ENCODE results near the gene CNNM3.
"Not testable (repeated sequence)": the region's sequence is repeated elsewhere in the genome, so short reads cannot be mapped to it uniquely, and the experiment has no call there.

Gene CNNM3

DNA sequence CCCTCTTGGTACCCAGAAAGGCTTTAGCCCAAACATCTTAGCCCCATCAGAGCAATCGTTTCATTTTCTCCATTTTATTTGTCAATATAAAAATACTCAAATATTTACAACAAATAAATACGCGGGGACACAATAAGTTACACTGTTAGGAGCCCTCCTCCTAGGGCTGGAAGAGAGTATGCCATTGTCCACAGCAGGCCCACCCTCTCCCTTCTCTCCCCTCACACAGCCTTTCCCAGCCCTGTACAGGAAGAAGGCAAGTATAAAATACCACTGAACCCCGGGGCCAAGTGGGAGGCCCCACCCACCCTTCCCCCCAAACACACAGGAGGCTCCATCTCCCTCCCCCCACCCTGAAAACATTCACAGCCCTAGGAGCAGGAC lies 43.6 kb downstream of the CNNM3 start:
- Histone ChIP-seq H3K4me1 (ENCODE audit: control insufficient read depth in 1 of 2, insufficient read depth in 2 of 2, low read length in 2 of 2) (peaks cover 8 to 17% of the 10 kb centered on the region in 2 experiments), H3K18ac (ENCODE audit: low read length) (no peak overlapping the region), H2BK12ac (ENCODE audit: low read length) (no peak overlapping the region), H4K8ac (ENCODE audit: low read depth, low read length) (no peak overlapping the region), H3K4me3 (ENCODE audit: low read depth, low read length) (no peak overlapping the region), H3K14ac (ENCODE audit: low read length) (no peak overlapping the region), H3K9me3 (ENCODE audit: insufficient read depth, low read depth, low read length) (no peaks in the 10 kb centered on the region), H2BK5ac (ENCODE audit: low read depth, low read length, poor library complexity) (no peak overlapping the region), H3K9ac (ENCODE audit: low read length) (no peak overlapping the region), H3K27me3 (ENCODE audit: insufficient read depth, low read length) (no peaks in the 10 kb centered on the region), H3K4me2 (ENCODE audit: low read length) (no peak overlapping the region), H2AFZ (ENCODE audit: insufficient read depth, low read length, poor library complexity) (no peak overlapping the region), H3K36me3 (ENCODE audit: control insufficient read depth in 1 of 2, insufficient read depth in 2 of 2, low read length in 2 of 2) (peaks cover 43 to 46% of the 10 kb centered on the region in 2 experiments), H2AK5ac (ENCODE audit: low read length) (no peak overlapping the region), H3K23ac (ENCODE audit: low read length) (no peak overlapping the region), H3K4ac (ENCODE audit: low read depth, low read length) (no peak overlapping the region), H2BK120ac (ENCODE audit: insufficient read depth, low read length, poor library complexity) (no peak overlapping the region), H4K12ac (ENCODE audit: low read depth, low read length) (no peak overlapping the region), H4K91ac (ENCODE audit: low read depth, low read length) (no peak overlapping the region), H3K27ac (ENCODE audit: low read depth, low read length) (peak overlapping the region; percentile 79), H3K79me2 (ENCODE audit: control insufficient read depth, insufficient read depth, low read length, poor library complexity) (peaks cover 5% of the 10 kb centered on the region), H3K79me1 (ENCODE audit: low read length) (peaks cover 6% of the 10 kb centered on the region)
- 100% methylated on average over 3 of the region's 4 CpGs for WGBS (ENCODE audit: extremely low coverage, insufficient coverage, insufficient read length)
- DNase-seq: no peak

DNA sequence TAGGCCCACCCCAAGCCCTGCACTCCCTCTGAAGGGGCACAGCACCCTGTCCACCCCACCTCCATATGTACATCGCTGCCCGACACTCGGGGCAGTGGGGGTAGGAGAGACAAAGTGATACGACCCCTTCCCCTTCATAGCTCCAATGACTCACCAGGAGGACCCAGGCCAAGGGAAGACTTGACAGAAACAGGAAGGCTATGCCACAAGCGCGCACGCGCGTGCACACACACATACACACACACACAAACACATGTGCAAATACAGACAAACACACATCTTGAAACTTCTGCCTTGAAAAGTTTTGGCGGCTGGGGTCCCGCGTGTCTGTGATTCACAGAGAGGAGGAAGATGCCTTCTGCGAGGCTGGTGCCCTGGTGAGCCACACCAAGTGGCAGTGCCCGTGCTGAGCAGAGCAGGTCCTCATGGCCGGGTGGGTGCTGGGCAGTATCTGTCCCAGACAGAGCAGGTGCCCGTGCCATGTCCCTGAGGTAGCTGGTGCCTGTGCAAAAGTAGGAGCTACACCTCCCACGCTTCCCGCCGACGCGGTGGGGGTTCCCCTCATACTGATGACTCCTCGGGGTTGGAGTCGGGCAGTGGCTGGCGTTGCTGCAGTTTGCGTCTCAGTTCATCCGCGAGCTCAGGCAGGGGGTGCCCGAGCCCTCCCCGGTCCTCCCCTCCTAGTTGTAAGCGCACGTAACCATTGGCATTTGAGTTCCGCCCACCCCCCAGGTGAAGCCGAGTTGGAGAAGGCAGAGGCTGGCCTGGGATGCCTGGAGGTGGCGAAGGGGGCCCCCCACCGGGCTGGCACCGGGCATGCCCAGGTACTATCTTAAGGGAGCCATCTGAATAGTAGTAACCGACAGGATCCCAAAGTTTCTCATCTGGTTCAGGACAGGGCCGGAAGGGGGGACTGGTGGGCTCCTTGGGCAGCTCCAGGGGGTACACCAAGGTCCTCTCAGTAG lies 44.3 kb downstream of the CNNM3 start:
- Histone ChIP-seq H4K91ac (ENCODE audit: low read depth, low read length) (no peak overlapping the region), H2BK120ac (ENCODE audit: insufficient read depth, low read length, poor library complexity) (no peak overlapping the region), H3K4me2 (ENCODE audit: low read length) (no peak overlapping the region), H3K14ac (ENCODE audit: low read length) (no peak overlapping the region), H4K12ac (ENCODE audit: low read depth, low read length) (no peak overlapping the region), H3K4me3 (ENCODE audit: low read depth, low read length) (no peak overlapping the region), H2BK5ac (ENCODE audit: low read depth, low read length, poor library complexity) (no peak overlapping the region), H3K9me3 (ENCODE audit: insufficient read depth, low read depth, low read length) (no peaks in the 10 kb centered on the region), H3K27me3 (ENCODE audit: insufficient read depth, low read length) (no peaks in the 10 kb centered on the region), H2BK12ac (ENCODE audit: low read length) (no peak overlapping the region), H3K79me2 (ENCODE audit: control insufficient read depth, insufficient read depth, low read length, poor library complexity) (peaks cover 5% of the 10 kb centered on the region), H2AK5ac (ENCODE audit: low read length) (no peak overlapping the region), H3K4ac (ENCODE audit: low read depth, low read length) (no peak overlapping the region), H3K23ac (ENCODE audit: low read length) (no peak overlapping the region), H3K36me3 (ENCODE audit: control insufficient read depth in 1 of 2, insufficient read depth in 2 of 2, low read length in 2 of 2) (peaks cover 49 to 53% of the 10 kb centered on the region in 2 experiments), H4K8ac (ENCODE audit: low read depth, low read length) (no peak overlapping the region), H3K27ac (ENCODE audit: low read depth, low read length) (no peak overlapping the region), H3K18ac (ENCODE audit: low read length) (peak overlapping the region; percentile 16), H2AFZ (ENCODE audit: insufficient read depth, low read length, poor library complexity) (no peak overlapping the region), H3K79me1 (ENCODE audit: low read length) (peaks cover 6% of the 10 kb centered on the region), H3K9ac (ENCODE audit: low read length) (no peak overlapping the region), H3K4me1 (ENCODE audit: control insufficient read depth in 1 of 2, insufficient read depth in 2 of 2, low read length in 2 of 2) (peaks cover 8 to 17% of the 10 kb centered on the region in 2 experiments)
- no CpG with 5 or more reads among the region's 38 CpGs for WGBS (ENCODE audit: extremely low coverage, insufficient coverage, insufficient read length)
- peak in 1 of 2 donors; percentile 29 for DNase-seq

DNA sequence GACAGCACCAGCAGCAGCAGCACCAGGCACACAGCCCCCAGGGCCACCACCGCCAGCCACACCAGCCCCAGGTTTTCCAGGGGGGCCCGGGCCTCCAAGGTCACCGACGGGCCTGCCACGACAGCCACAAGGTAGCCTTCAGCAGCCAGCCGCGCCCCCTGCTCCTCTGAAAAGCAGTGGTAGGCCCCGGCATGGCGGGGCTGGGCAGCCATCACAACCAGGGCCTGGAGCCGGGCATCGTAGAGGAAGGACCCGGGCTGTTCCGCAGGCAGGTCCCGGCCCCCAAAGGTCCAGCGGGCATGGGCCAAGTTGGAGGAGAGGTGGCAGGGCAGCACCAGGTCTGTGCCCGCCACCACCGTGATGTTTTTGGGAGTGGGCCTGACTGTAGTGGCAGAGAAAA lies 45.0 kb downstream of the CNNM3 start:
- H3K4ac ChIP-seq (ENCODE audit: low read depth, low read length): no peak overlapping the region
- H4K8ac ChIP-seq (ENCODE audit: low read depth, low read length): no peak overlapping the region
- H3K27ac ChIP-seq (ENCODE audit: low read depth, low read length): no peak overlapping the region
- H3K9me3 ChIP-seq (ENCODE audit: insufficient read depth, low read depth, low read length): no peaks in the 10 kb centered on the region
- WGBS (ENCODE audit: extremely low coverage, insufficient coverage, insufficient read length): no CpG with 5 or more reads among the region's 17 CpGs
- H3K4me3 ChIP-seq (ENCODE audit: low read depth, low read length): no peak overlapping the region
- H3K79me1 ChIP-seq (ENCODE audit: low read length): peaks cover 6% of the 10 kb centered on the region
- DNase-seq: no peak
- no peak overlapping the region for H2BK5ac ChIP-seq (ENCODE audit: low read depth, low read length, poor library complexity)
- H3K36me3 ChIP-seq (ENCODE audit: control insufficient read depth in 1 of 2, insufficient read depth in 2 of 2, low read length in 2 of 2): peaks cover 57 to 60% of the 10 kb centered on the region in 2 experiments
- H2BK120ac ChIP-seq (ENCODE audit: insufficient read depth, low read length, poor library complexity): no peak overlapping the region
- H3K4me1 ChIP-seq (ENCODE audit: control insufficient read depth in 1 of 2, insufficient read depth in 2 of 2, low read length in 2 of 2): peaks cover 11 to 17% of the 10 kb centered on the region in 2 experiments
- no peak overlapping the region for H3K14ac ChIP-seq (ENCODE audit: low read length)
- no peak overlapping the region for H2AK5ac ChIP-seq (ENCODE audit: low read length)
- no peak overlapping the region for H3K9ac ChIP-seq (ENCODE audit: low read length)
- H3K23ac ChIP-seq (ENCODE audit: low read length): no peak overlapping the region
- H2AFZ ChIP-seq (ENCODE audit: insufficient read depth, low read length, poor library complexity): no peak overlapping the region
- no peak overlapping the region for H3K18ac ChIP-seq (ENCODE audit: low read length)
- peaks cover 8% of the 10 kb centered on the region for H3K79me2 ChIP-seq (ENCODE audit: control insufficient read depth, insufficient read depth, low read length, poor library complexity)
- no peak overlapping the region for H4K12ac ChIP-seq (ENCODE audit: low read depth, low read length)
- no peak overlapping the region for H3K4me2 ChIP-seq (ENCODE audit: low read length)
- H4K91ac ChIP-seq (ENCODE audit: low read depth, low read length): no peak overlapping the region
- H3K27me3 ChIP-seq (ENCODE audit: insufficient read depth, low read length): no peaks in the 10 kb centered on the region
- H2BK12ac ChIP-seq (ENCODE audit: low read length): no peak overlapping the region

DNA sequence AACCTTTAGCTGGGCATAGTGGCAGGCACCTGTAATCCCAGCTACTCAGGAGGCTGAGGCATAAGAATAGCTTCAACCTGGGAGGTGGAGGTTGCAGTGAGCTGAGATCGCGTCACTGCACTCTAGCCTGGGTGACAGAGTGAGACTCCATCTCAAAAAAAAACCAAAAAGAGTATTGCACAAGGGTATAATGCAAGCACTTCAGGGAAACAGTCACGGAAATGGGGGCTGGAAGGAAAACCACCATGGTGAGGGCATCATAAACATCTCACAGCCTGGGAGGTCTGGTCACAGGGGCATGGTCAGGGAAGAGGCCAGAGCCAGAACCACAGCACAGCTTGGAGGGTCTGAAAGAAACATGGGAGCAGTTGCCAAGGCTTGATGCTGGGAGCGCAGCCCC lies 47.0 kb downstream of the CNNM3 start:
- H3K79me1 ChIP-seq (ENCODE audit: low read length); H3K9me3 ChIP-seq (ENCODE audit: insufficient read depth, low read depth, low read length); H3K18ac ChIP-seq (ENCODE audit: low read length); H3K27me3 ChIP-seq (ENCODE audit: insufficient read depth, low read length); H3K4me2 ChIP-seq (ENCODE audit: low read length); H4K12ac ChIP-seq (ENCODE audit: low read depth, low read length); H4K91ac ChIP-seq (ENCODE audit: low read depth, low read length); H2AFZ ChIP-seq (ENCODE audit: insufficient read depth, low read length, poor library complexity); H3K4ac ChIP-seq (ENCODE audit: low read depth, low read length); H3K23ac ChIP-seq (ENCODE audit: low read length); H3K14ac ChIP-seq (ENCODE audit: low read length); H2BK120ac ChIP-seq (ENCODE audit: insufficient read depth, low read length, poor library complexity); H4K8ac ChIP-seq (ENCODE audit: low read depth, low read length); H3K9ac ChIP-seq (ENCODE audit: low read length); H3K27ac ChIP-seq (ENCODE audit: low read depth, low read length); H2AK5ac ChIP-seq (ENCODE audit: low read length); H2BK12ac ChIP-seq (ENCODE audit: low read length); H3K4me3 ChIP-seq (ENCODE audit: low read depth, low read length); DNase-seq; H2BK5ac ChIP-seq (ENCODE audit: low read depth, low read length, poor library complexity): not testable (repeated sequence)
- H3K79me2 ChIP-seq (ENCODE audit: control insufficient read depth, insufficient read depth, low read length, poor library complexity): peaks cover 23% of the 10 kb centered on the region
- peaks cover 77% of the 10 kb centered on the region in 2 experiments for H3K36me3 ChIP-seq (ENCODE audit: control insufficient read depth in 1 of 2, insufficient read depth in 2 of 2, low read length in 2 of 2)
- WGBS (ENCODE audit: extremely low coverage, insufficient coverage, insufficient read length): no CpG with 5 or more reads among the region's 4 CpGs
- H3K4me1 ChIP-seq (ENCODE audit: control insufficient read depth in 1 of 2, insufficient read depth in 2 of 2, low read length in 2 of 2): peaks cover 17 to 26% of the 10 kb centered on the region in 2 experiments

Data from trophoblast cell (in vitro differentiated cells and primary cell).